HUES48 (cell line): ENCODE measurements around the gene ANO8.
A peak's percentile ranks its signal among the peaks of the same experiment; 100 is the strongest.

Experiments used
- H3K27ac ChIP-seq: one replicate; pipeline ENCODE4 v1.7.0; 2013; ENCODE audit warnings: low read depth, low read length, inconsistent platforms
- H3K27me3 ChIP-seq: 2 replicates; pipeline ENCODE4 v1.6.1; 2013; ENCODE audit warnings: mild to moderate bottlenecking, low read length; ENCODE audit not compliant: control insufficient read depth, insufficient read depth
- H3K36me3 ChIP-seq: 2 replicates; pipeline ENCODE4 v1.6.1; 2013; ENCODE audit warnings: low read length; ENCODE audit not compliant: control insufficient read depth, insufficient read depth
- H3K4me1 ChIP-seq: 2 replicates; pipeline ENCODE4 v1.6.1; 2013; ENCODE audit warnings: mild to moderate bottlenecking, low read length; ENCODE audit not compliant: control insufficient read depth, insufficient read depth
- H3K4me3 ChIP-seq: 2 replicates; pipeline ENCODE4 v1.5.1; 2013; ENCODE audit warnings: mild to moderate bottlenecking, low read depth, low read length
- H3K9ac ChIP-seq: 2 replicates; pipeline ENCODE4 v1.6.1; 2013; ENCODE audit warnings: mild to moderate bottlenecking, low read depth, low read length, moderate library complexity
- H3K9me3 ChIP-seq: 2 replicates; pipeline ENCODE4 v1.6.1; 2013; ENCODE audit warnings: low read length; ENCODE audit not compliant: control insufficient read depth, insufficient read depth

Gene ANO8

GRCh38 chr19:17327068-17327653 is 7.5 kb downstream of the ANO8 start:
- Histone ChIP-seq H3K27ac (peak overlapping the region; percentile 89), H3K4me1 (0 out of 2 replicates have a peak, but pooled peaks cover 3% of the 10 kb centered on the region), H3K4me3 (peak overlapping the region; percentile 65), H3K27me3 (no peaks in the 10 kb centered on the region; the same call in 1 of the 2 replicates), H3K36me3 (peaks cover 22% of the 10 kb centered on the region), H3K9me3 (no peaks in the 10 kb centered on the region), H3K9ac (no peak overlapping the region; the same call in 1 of the 2 replicates)

- Histone ChIP-seq H3K9ac (no peak overlapping the region), H3K9me3 (no peaks in the 10 kb centered on the region), H3K4me1 (0 out of 2 replicates have a peak, but pooled peaks cover 3% of the 10 kb centered on the region), H3K36me3 (peaks cover 24% of the 10 kb centered on the region), H3K4me3 (no peak overlapping the region), H3K27me3 (no peaks in the 10 kb centered on the region; the same call in 1 of the 2 replicates), H3K27ac (peak overlapping the region; percentile 89)
Observed at GRCh38 chr19:17326595-17326966, 8.1 kb downstream of the ANO8 start.

GRCh38 chr19:17325881-17326594 is 8.6 kb downstream of the ANO8 start:
- H3K27ac ChIP-seq, result no peak overlapping the region

GRCh38 chr19:17325133-17325532 is 9.5 kb downstream of the ANO8 start:
- Histone ChIP-seq H3K4me1 (0 out of 2 replicates have a peak, but pooled peaks cover 3% of the 10 kb centered on the region), H3K36me3 (peaks cover 33% of the 10 kb centered on the region), H3K9ac (no peak overlapping the region), H3K4me3 (no peak overlapping the region), H3K27ac (no peak overlapping the region), H3K9me3 (no peaks in the 10 kb centered on the region), H3K27me3 (no peaks in the 10 kb centered on the region; the same call in 1 of the 2 replicates)

More at GRCh38 chr19:17325881-17326594, 8.6 kb downstream of the ANO8 start:
- H3K4me1 ChIP-seq, result 0 out of 2 replicates have a peak, but pooled peaks cover 3% of the 10 kb centered on the region
- peaks cover 25% of the 10 kb centered on the region for H3K36me3 ChIP-seq
- no peak overlapping the region for H3K9ac ChIP-seq
- no peak overlapping the region for H3K4me3 ChIP-seq
- H3K27me3 ChIP-seq, result no peaks in the 10 kb centered on the region; the same call in 1 of the 2 replicates
- no peaks in the 10 kb centered on the region for H3K9me3 ChIP-seq

GRCh38 chr19:17324357-17325114 is 10.1 kb downstream of the ANO8 start:
- Histone ChIP-seq H3K27ac (no peak overlapping the region), H3K4me3 (no peak overlapping the region), H3K9me3 (no peaks in the 10 kb centered on the region), H3K4me1 (0 out of 2 replicates have a peak, but pooled peaks cover 3% of the 10 kb centered on the region), H3K36me3 (peaks cover 37% of the 10 kb centered on the region), H3K9ac (no peak overlapping the region), H3K27me3 (no peaks in the 10 kb centered on the region; the same call in 1 of the 2 replicates)

GRCh38 chr19:17323964-17324332 is 10.7 kb downstream of the ANO8 start:
- Histone ChIP-seq H3K27me3 (no peaks in the 10 kb centered on the region; the same call in 1 of the 2 replicates), H3K27ac (no peak overlapping the region), H3K9ac (no peak overlapping the region), H3K4me1 (no peaks in the 10 kb centered on the region), H3K36me3 (peaks cover 43% of the 10 kb centered on the region), H3K4me3 (no peak overlapping the region), H3K9me3 (no peaks in the 10 kb centered on the region)

GRCh38 chr19:17323300-17323963 is 11.2 kb downstream of the ANO8 start:
- Histone ChIP-seq H3K9ac (no peak overlapping the region), H3K36me3 (peaks cover 44% of the 10 kb centered on the region), H3K9me3 (no peaks in the 10 kb centered on the region), H3K4me3 (no peak overlapping the region), H3K27ac (no peak overlapping the region), H3K27me3 (no peaks in the 10 kb centered on the region), H3K4me1 (no peaks in the 10 kb centered on the region)

- H3K27ac ChIP-seq, result peak overlapping the region; percentile 50
- H3K36me3 ChIP-seq, result peaks cover 44% of the 10 kb centered on the region
- H3K9ac ChIP-seq, result no peak overlapping the region
Observed at GRCh38 chr19:17322854-17323253, 11.8 kb downstream of the ANO8 start.

GRCh38 chr19:17321655-17322489 is 12.8 kb downstream of the ANO8 start:
- Histone ChIP-seq H3K36me3 (peaks cover 43% of the 10 kb centered on the region), H3K27ac (peak overlapping the region; percentile 50), H3K9me3 (no peaks in the 10 kb centered on the region), H3K4me3 (no peak overlapping the region), H3K4me1 (no peaks in the 10 kb centered on the region), H3K9ac (no peak overlapping the region), H3K27me3 (no peaks in the 10 kb centered on the region)

More at GRCh38 chr19:17322854-17323253, 11.8 kb downstream of the ANO8 start:
- H3K4me3 ChIP-seq, result no peak overlapping the region
- H3K4me1 ChIP-seq, result no peaks in the 10 kb centered on the region
- no peaks in the 10 kb centered on the region for H3K27me3 ChIP-seq
- H3K9me3 ChIP-seq, result no peaks in the 10 kb centered on the region

- Histone ChIP-seq H3K36me3 (peaks cover 41% of the 10 kb centered on the region), H3K9me3 (no peaks in the 10 kb centered on the region), H3K9ac (no peak overlapping the region), H3K27me3 (no peaks in the 10 kb centered on the region), H3K4me1 (no peaks in the 10 kb centered on the region), H3K4me3 (no peak overlapping the region), H3K27ac (no peak overlapping the region)
Observed at GRCh38 chr19:17320435-17320834, 14.2 kb downstream of the ANO8 start.
